WI38 (cell line): Measurements from ENCODE around the gene NEU4.

Experiments
- H3K4me3 ChIP-seq: 2 replicates; pipeline ENCODE4 v1.5.1; 2011; ENCODE audit warnings: low read depth, mild to moderate bottlenecking, control low read depth, low read length
- CTCF ChIP-seq: IDR thresholded peaks from 2 replicates; pipeline ENCODE4 v1.5.1; 2012; ENCODE audit warnings: low read depth, mild to moderate bottlenecking, control low read depth, low read length

The NEU4 gene

GRCh38 chr2:241808051-241808720 lies 807 bp upstream of the NEU4 start:
- H3K4me3 ChIP-seq: no peak overlapping the region
- no peak for TF ChIP-seq CTCF

- no peak overlapping the region for H3K4me3 ChIP-seq
- TF ChIP-seq CTCF: no peak
Observed at GRCh38 chr2:241809383-241810306, 652 bp downstream of the NEU4 start.

- no peak for TF ChIP-seq CTCF
- H3K4me3 ChIP-seq: no peak overlapping the region
Observed at GRCh38 chr2:241810307-241811200, 1.6 kb downstream of the NEU4 start.

- no peak for TF ChIP-seq CTCF
- H3K4me3 ChIP-seq: no peak overlapping the region
Observed at GRCh38 chr2:241811201-241811951, 2.4 kb downstream of the NEU4 start.

GRCh38 chr2:241811952-241812729 lies 3.1 kb downstream of the NEU4 start:
- TF ChIP-seq CTCF: no peak

More at GRCh38 chr2:241811952-241812729, 3.1 kb downstream of the NEU4 start:
- H3K4me3 ChIP-seq: no peak overlapping the region
